ENCODE results near the gene AHI1.

The AHI1 gene

DNA sequence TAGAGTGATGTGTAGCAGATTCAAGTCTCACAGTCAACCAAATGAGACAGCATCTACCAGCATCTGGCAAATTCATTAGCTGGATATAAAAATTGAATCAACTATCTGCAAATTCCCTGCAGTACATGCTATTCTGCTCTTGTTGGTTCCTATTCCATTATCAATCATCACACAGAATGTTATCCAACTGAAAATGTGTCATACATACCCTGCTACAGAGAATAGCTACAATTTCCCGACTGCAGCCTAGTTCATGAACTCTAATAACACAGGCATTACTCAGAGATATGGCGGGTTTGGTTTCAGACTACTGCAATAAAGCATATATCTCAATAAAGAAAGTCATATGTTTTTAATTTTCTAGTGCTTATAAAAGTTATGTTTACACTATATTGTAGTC is 78.4 kb downstream of the AHI1 start:
- Histone ChIP-seq H3K36me3 (ENCODE audit: insufficient read depth, low read length) (no peaks in the 10 kb centered on the region), H3K4me3 (ENCODE audit: low read depth, low read length) (no peak overlapping the region), H3K79me2 (ENCODE audit: control insufficient read depth, insufficient read depth, low read length, unreplicated experiment) (no peaks in the 10 kb centered on the region), H3K27me3 (ENCODE audit: insufficient read depth, low read length) (no peaks in the 10 kb centered on the region), H3K27ac (ENCODE audit: low read depth, low read length) (no peak overlapping the region), H3K4me1 (ENCODE audit: control insufficient read depth, insufficient read depth, low read length, unreplicated experiment) (peaks cover 14% of the 10 kb centered on the region), H2AFZ (ENCODE audit: low read length, unreplicated experiment) (no peak overlapping the region)

DNA sequence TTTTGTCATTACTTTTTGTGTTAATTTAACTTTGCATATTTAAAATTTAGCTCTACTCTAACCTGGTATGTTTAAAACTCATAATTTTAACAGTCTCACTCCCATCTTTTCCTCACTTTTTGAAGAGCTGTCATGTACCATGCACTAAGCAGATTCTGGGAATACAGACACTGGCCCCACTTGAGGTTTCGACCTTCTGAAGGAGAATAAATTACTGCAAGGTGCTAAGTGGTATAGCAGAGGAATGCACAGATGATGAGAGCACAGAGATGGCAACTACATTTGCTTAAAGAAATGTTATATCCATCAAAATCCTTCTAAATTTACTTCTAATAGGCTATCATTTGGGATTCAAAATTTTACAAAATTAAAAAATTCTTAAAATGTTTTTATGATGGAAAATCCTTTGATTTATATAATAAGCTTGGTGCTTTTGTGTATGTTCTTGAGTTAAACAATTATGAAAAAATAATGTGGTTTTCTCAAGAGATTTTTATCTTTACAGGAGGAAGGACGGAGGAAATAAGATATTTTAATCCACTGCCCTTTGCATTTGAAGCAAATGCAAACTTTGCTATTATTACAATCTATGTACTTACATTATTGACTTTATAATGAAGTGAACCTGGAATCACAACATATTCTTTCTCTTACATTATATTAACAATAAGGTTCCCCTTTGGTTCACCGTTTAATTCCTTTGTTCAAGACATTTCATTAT is 79.3 kb downstream of the AHI1 start:
- Histone ChIP-seq H3K4me1 (ENCODE audit: control insufficient read depth, insufficient read depth, low read length, unreplicated experiment) (peaks cover 14% of the 10 kb centered on the region), H3K27ac (ENCODE audit: low read depth, low read length) (no peak overlapping the region), H2AFZ (ENCODE audit: low read length, unreplicated experiment) (no peak overlapping the region), H3K36me3 (ENCODE audit: insufficient read depth, low read length) (no peaks in the 10 kb centered on the region), H3K79me2 (ENCODE audit: control insufficient read depth, insufficient read depth, low read length, unreplicated experiment) (no peaks in the 10 kb centered on the region), H3K4me3 (ENCODE audit: low read depth, low read length) (no peak overlapping the region), H3K27me3 (ENCODE audit: insufficient read depth, low read length) (no peaks in the 10 kb centered on the region)

DNA sequence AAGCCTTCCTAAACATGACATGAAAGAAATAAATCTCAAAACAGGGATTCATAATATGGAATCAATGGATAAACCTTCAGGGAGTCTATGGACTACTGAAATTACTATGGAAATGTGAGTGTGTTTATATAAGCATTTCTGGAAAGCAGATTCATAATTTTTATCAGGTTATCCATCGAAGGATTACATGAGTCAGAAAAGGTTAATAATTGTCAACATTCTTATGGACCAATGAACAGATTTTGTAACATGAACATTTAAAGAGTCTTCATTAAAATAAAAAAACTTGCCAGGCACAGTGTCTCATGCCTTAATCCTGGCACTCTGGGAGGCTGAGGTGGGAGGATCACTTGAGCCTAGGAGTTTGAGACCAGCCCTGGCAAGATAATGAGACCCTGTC is 84.8 kb downstream of the AHI1 start:
- peaks cover 6% of the 10 kb centered on the region for H3K4me1 ChIP-seq (ENCODE audit: control insufficient read depth, insufficient read depth, low read length, unreplicated experiment)
- no peaks in the 10 kb centered on the region for H3K27me3 ChIP-seq (ENCODE audit: insufficient read depth, low read length)
- 0 out of 2 replicates have a peak, but pooled peaks cover 10% of the 10 kb centered on the region for H3K36me3 ChIP-seq (ENCODE audit: insufficient read depth, low read length)
- no peak overlapping the region for H2AFZ ChIP-seq (ENCODE audit: low read length, unreplicated experiment)
- H3K27ac ChIP-seq (ENCODE audit: low read depth, low read length): no peak overlapping the region
- H3K79me2 ChIP-seq (ENCODE audit: control insufficient read depth, insufficient read depth, low read length, unreplicated experiment): no peaks in the 10 kb centered on the region
- no peak overlapping the region for H3K4me3 ChIP-seq (ENCODE audit: low read depth, low read length)

DNA sequence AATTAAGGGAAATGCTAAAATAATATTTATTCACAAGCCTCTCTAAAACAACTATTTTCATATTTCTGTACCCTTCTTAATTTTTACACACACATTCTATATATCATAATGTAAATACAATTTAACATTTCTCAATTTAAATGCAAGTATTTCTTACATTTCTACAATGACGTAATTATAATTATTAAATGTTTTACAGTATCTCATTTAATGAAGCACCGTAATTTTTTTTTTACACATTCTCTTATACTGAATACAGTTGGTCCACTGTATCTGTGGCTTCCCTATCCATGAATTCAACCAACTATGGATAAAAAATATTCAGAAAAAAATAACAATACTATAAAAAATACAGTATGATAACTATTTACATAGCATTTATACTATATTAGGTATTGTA is 85.7 kb downstream of the AHI1 start:
- H3K36me3 ChIP-seq (ENCODE audit: insufficient read depth, low read length): 0 out of 2 replicates have a peak, but pooled peaks cover 10% of the 10 kb centered on the region
- H3K79me2 ChIP-seq (ENCODE audit: control insufficient read depth, insufficient read depth, low read length, unreplicated experiment): no peaks in the 10 kb centered on the region
- H2AFZ ChIP-seq (ENCODE audit: low read length, unreplicated experiment): no peak overlapping the region
- H3K4me1 ChIP-seq (ENCODE audit: control insufficient read depth, insufficient read depth, low read length, unreplicated experiment): peaks cover 6% of the 10 kb centered on the region
- no peaks in the 10 kb centered on the region for H3K27me3 ChIP-seq (ENCODE audit: insufficient read depth, low read length)
- H3K27ac ChIP-seq (ENCODE audit: low read depth, low read length): no peak overlapping the region
- no peak overlapping the region for H3K4me3 ChIP-seq (ENCODE audit: low read depth, low read length)

- Histone ChIP-seq H3K79me2 (ENCODE audit: control insufficient read depth, insufficient read depth, low read length, unreplicated experiment) (no peaks in the 10 kb centered on the region), H3K27me3 (ENCODE audit: insufficient read depth, low read length) (no peaks in the 10 kb centered on the region), H3K4me1 (ENCODE audit: control insufficient read depth, insufficient read depth, low read length, unreplicated experiment) (peaks cover 6% of the 10 kb centered on the region), H3K4me3 (ENCODE audit: low read depth, low read length) (no peak overlapping the region), H2AFZ (ENCODE audit: low read length, unreplicated experiment) (no peak overlapping the region), H3K27ac (ENCODE audit: low read depth, low read length) (no peak overlapping the region), H3K36me3 (ENCODE audit: insufficient read depth, low read length) (0 out of 2 replicates have a peak, but pooled peaks cover 10% of the 10 kb centered on the region)
These were observed 86.2 kb downstream of the AHI1 start for GRCh38 chr6:135411339-135411738.

GRCh38 chr6:135410856-135411255 is 86.7 kb downstream of the AHI1 start:
- Histone ChIP-seq H3K36me3 (ENCODE audit: insufficient read depth, low read length) (0 out of 2 replicates have a peak, but pooled peaks cover 10% of the 10 kb centered on the region), H3K27ac (ENCODE audit: low read depth, low read length) (no peak overlapping the region), H3K4me3 (ENCODE audit: low read depth, low read length) (no peak overlapping the region), H3K79me2 (ENCODE audit: control insufficient read depth, insufficient read depth, low read length, unreplicated experiment) (no peaks in the 10 kb centered on the region), H3K4me1 (ENCODE audit: control insufficient read depth, insufficient read depth, low read length, unreplicated experiment) (peaks cover 6% of the 10 kb centered on the region), H2AFZ (ENCODE audit: low read length, unreplicated experiment) (no peak overlapping the region), H3K27me3 (ENCODE audit: insufficient read depth, low read length) (no peaks in the 10 kb centered on the region)

- Histone ChIP-seq H3K27me3 (ENCODE audit: insufficient read depth, low read length) (no peaks in the 10 kb centered on the region), H2AFZ (ENCODE audit: low read length, unreplicated experiment) (no peak overlapping the region), H3K4me3 (ENCODE audit: low read depth, low read length) (no peak overlapping the region), H3K4me1 (ENCODE audit: control insufficient read depth, insufficient read depth, low read length, unreplicated experiment) (peaks cover 5% of the 10 kb centered on the region), H3K79me2 (ENCODE audit: control insufficient read depth, insufficient read depth, low read length, unreplicated experiment) (no peaks in the 10 kb centered on the region), H3K36me3 (ENCODE audit: insufficient read depth, low read length) (0 out of 2 replicates have a peak, but pooled peaks cover 8% of the 10 kb centered on the region), H3K27ac (ENCODE audit: low read depth, low read length) (no peak overlapping the region)
These were observed 94.0 kb downstream of the AHI1 start for GRCh38 chr6:135403584-135403983.

GRCh38 chr6:135402311-135402710 is 95.2 kb downstream of the AHI1 start:
- Histone ChIP-seq H3K4me3 (ENCODE audit: low read depth, low read length) (no peak overlapping the region), H3K4me1 (ENCODE audit: control insufficient read depth, insufficient read depth, low read length, unreplicated experiment) (peaks cover 5% of the 10 kb centered on the region), H2AFZ (ENCODE audit: low read length, unreplicated experiment) (no peak overlapping the region), H3K27ac (ENCODE audit: low read depth, low read length) (no peak overlapping the region), H3K27me3 (ENCODE audit: insufficient read depth, low read length) (no peaks in the 10 kb centered on the region), H3K36me3 (ENCODE audit: insufficient read depth, low read length) (0 out of 2 replicates have a peak, but pooled peaks cover 8% of the 10 kb centered on the region), H3K79me2 (ENCODE audit: control insufficient read depth, insufficient read depth, low read length, unreplicated experiment) (no peaks in the 10 kb centered on the region)

- Histone ChIP-seq H3K27me3 (ENCODE audit: insufficient read depth, low read length) (no peaks in the 10 kb centered on the region), H3K4me3 (ENCODE audit: low read depth, low read length) (no peak overlapping the region), H3K79me2 (ENCODE audit: control insufficient read depth, insufficient read depth, low read length, unreplicated experiment) (no peaks in the 10 kb centered on the region), H3K36me3 (ENCODE audit: insufficient read depth, low read length) (no peaks in the 10 kb centered on the region; the same call in 1 of the 2 replicates), H3K4me1 (ENCODE audit: control insufficient read depth, insufficient read depth, low read length, unreplicated experiment) (peaks cover 5% of the 10 kb centered on the region), H3K27ac (ENCODE audit: low read depth, low read length) (no peak overlapping the region), H2AFZ (ENCODE audit: low read length, unreplicated experiment) (no peak overlapping the region)
These were observed 100.2 kb downstream of the AHI1 start for GRCh38 chr6:135397172-135397952.

GRCh38 chr6:135395136-135395535 is 102.4 kb downstream of the AHI1 start:
- no peak overlapping the region for H3K27ac ChIP-seq (ENCODE audit: low read depth, low read length)
- H3K27me3 ChIP-seq (ENCODE audit: insufficient read depth, low read length): no peaks in the 10 kb centered on the region
- H3K4me1 ChIP-seq (ENCODE audit: control insufficient read depth, insufficient read depth, low read length, unreplicated experiment): no peaks in the 10 kb centered on the region
- H3K79me2 ChIP-seq (ENCODE audit: control insufficient read depth, insufficient read depth, low read length, unreplicated experiment): no peaks in the 10 kb centered on the region
- H3K4me3 ChIP-seq (ENCODE audit: low read depth, low read length): no peak overlapping the region
- H2AFZ ChIP-seq (ENCODE audit: low read length, unreplicated experiment): no peak overlapping the region
- H3K36me3 ChIP-seq (ENCODE audit: insufficient read depth, low read length): no peaks in the 10 kb centered on the region; the same call in 1 of the 2 replicates
